ENCODE results near the gene TCIRG1.
"Not testable (repeated sequence)": the region's sequence is repeated elsewhere in the genome, so short reads cannot be mapped to it uniquely, and the experiment has no call there.

The TCIRG1 gene

GRCh38 chr11:68056317-68057285, 17.8 kb downstream of the TCIRG1 start:
- no peak for DNase-seq

DNA sequence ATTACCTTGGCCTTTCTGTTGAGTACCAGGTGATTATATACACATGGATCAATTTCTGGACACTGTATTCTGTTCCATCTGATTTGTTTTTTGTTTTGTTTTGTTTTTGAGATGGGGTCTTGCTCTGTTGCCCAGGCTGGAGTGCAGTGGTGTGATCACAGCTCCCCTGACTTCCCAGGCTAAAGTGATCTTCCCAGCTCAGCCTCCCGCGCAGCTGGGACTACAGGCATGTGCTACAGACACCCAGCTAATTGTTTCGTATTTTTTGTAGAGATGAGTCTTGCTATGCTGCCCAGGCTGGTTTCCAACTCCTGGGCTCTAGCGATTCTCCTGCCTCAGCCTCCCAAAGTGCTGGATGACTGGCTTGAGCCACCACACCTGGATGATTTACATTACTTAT, 19.0 kb downstream of the TCIRG1 start:
- DNase-seq: no peak

- no peak for DNase-seq
Observed at GRCh38 chr11:68061508-68061907, 22.7 kb downstream of the TCIRG1 start.

DNA sequence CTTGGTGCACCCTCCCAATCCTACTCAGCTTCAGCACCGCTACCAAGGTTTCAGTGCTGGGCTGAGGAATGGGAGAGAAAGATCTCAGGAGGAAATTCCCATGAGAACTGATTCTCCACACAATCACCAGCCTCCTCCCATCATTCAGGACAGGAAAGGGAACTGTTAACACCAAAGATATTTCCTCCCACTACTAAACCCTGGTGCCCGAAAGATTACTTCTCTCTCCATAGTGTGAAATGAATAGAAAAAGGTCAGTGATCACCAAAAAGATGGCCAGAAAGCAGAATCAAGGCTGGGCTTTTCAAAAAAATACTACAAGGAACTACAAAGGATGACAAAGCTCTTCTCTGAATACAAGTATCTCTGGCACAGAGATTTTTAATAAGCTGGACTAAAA, 26.1 kb downstream of the TCIRG1 start:
- no peak for DNase-seq

- no peak for DNase-seq
Observed at GRCh38 chr11:68065841-68066240, 27.0 kb downstream of the TCIRG1 start.

DNA sequence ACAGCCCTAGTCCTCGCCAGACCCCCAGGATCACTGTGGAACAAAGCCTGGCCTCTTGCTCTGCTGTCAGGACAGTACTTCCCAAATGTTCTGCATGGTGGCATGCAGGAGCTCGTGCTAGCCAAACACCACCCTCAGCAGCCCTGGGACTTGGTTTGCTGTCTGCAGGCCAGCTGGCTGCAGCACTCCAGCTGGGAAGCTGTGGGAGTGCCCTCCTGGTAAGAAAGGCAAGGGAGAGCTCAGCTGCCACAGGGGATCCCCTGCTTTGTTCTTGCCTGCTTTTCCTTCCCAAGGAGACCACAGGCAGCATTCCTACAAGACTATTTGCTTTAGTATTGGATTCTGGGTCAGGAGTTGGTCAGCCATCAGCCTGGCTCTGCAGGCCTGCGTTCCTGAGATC, 27.9 kb downstream of the TCIRG1 start:
- DNase-seq: no peak

DNA sequence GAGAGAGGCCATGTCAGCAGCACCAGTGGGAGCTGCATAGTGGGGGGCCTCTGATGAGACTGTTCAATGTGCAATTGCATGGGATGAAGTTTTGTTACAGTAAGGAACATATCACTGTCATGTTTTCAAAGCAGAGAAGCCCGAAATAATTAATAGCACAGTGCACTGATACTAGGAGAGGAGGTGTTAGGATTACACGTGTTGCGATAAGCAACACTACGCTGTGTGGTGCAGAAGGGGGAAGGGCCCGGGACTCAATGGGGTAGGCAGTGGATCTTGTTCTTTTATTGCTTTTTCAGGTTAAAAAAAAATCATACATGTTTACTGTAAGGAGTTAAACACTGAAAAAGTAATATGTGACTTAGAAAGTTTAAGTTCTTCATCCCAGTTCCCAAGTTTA, 29.2 kb downstream of the TCIRG1 start:
- no peak for DNase-seq

DNA sequence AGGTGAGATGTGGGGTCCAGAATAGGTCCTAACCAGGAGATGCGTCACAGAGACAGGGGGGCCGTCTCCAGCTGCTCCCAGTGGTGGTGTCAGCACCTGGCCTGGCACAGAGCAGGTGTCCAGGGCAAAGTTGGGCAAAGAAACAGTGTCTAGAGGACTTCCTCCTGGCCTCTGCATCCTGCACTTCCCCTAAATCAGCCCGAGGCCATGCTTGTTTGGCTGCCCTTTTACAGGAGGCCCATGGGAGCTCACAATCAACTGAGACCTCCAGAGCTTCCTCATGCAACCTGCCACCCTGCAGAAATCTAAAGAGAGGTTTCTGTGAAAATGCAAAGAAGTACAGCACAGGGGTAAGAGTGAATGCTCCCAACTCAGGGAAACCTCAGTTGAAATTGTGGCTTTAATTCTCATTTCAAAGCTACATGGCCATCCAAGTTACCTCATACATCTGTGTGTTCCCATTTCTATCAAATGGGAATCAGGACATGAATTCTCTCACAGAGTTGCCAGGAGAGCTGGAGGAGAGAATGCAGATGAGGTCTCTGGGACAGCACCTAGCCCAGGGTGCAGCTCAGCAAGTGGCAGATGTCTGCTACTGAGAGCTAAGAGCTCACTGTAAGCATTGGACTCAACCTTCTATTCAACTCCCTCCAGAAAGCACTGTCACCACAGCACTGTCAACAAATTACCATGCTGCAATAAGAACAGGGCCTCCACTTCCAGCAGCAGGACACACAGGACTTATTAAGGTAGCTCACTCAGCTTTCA, 32.6 kb downstream of the TCIRG1 start:
- DNase-seq: no peak

DNA sequence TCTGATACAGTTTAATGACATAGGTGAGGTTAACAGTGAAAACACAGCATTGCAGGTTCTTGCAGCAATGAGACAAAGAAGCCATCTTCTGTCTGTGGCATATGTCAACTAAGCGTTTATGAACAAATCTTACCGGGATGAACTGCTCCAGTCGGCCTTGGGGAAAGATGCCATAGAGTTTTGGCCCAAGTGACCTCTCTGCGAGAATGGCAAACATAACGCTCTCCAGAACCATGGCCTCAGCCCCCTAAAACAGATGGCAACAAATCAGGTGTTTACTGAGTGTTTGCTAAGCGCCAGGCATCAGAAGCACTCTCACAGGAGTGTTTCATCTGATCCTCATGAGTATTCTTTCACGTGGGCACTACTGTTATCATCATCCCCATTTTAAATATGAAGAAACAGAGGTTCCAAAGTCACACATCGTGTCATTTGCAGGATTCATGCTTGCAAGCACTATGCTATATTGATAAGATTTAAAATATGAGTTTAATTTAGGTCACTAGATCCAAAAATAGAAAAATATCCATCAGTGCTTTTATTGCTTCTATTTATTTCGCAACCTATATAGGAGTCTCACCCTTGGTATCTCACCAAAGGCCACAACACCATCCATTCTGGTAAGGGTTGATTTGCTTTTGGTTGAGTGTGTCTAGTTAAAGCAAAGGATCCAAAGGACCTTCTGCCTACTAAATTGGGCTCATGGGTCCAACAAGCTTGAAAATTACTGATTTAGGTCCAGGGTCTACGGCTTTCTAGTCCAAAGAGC, 35.9 kb downstream of the TCIRG1 start:
- DNase-seq: peak; percentile 14

GRCh38 chr11:68076371-68077042, 37.7 kb downstream of the TCIRG1 start:
- no peak for DNase-seq

DNA sequence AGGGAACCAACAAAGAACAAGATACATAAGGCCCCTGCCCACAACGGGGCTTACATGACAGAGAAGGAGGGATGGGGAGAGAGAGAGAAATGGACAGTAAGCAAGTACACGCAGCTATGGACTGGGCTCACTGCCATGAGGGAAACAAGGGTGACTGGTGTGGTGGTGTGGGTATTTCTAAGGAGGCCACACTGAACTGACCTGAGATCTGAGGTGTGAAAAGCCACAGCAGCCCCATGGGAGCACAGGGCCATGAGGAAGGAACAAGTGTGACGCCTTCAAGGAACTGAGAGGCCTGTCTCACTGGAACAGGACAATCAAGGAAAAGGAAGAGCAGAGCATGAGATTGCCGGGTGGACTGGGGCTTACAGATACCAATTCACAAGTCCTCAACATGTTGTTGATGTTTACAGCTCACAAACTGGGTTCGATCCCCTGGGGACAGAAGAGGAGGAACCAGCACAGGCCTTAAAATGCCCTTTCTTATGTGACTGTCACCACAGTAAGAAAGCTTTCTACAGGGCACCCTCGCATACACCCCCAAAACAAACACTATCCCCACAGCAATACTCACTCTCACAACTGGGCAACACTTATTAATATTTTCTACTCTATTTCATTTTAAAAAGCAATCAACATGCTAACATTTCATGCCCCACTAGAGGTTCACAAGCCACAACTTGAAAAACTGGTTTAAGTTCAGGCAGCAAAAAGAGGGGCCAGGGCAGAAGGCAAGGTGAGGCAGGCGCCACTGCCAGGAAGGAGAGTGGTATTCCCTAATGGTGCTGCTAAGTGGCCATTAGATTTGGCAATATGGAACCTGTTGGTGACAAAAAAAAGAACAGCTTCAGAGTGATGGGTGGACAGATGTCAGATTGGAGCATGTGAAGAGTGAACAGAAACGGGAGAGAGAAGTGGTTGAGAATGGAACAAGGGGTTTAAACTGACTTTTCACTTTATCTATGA, 39.1 kb downstream of the TCIRG1 start:
- DNase-seq: peak; percentile 11

DNA sequence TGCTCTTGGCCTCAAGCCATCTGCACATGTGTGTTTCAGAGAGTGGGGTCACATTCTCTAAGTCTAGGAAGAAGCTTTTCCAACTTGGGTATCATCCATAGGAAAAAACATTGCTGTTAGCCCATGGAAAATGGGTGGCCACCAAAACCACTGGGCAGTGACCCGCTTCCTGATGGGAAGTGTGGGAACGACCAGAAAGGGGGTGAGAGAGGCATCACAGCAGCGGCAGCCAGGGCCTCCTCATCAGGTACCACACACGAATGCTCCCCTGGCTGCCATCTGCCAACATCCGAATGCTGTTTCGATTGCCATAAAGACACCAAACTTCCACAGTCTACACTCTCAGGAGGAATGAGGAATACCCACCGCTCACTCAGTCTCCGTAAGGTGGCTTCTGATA, 42.0 kb downstream of the TCIRG1 start:
- no peak for DNase-seq

DNA sequence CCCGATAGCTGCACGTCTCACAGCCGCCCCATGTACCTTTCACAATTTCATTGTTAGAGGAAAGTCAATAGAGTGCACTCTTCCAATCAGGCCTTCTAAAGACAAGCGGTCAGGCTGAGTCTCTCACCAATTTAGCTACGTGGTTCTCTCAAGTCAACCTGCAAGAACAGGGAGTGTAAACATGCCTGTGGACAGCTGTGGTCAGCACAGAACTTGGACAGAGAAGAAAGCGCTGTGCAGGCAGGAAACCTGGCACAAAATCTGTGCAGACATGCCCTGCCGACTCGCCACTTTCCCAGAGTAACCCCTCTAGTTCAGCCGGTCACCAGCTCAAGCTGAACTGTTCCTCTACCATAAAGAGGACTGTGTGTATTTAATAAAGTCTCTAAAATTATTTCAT, 42.9 kb downstream of the TCIRG1 start:
- DNase-seq: no peak

DNA sequence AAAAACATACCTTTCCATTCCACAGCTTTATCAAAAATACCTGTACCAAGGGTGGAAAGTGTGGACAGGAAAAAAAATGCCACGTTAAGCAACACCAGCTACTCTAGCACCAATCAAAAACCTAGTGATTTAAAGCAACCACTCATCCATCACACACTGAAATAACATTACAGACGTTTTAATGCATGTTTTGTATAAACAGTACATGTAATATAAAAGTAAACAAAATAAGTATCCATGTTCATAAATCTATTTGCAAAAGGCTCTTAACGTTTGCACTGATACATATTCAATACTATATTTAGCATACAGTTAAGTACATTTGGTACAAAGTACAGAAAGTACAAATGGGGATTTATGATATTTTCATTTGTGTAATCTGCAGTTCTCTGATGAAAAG, 43.7 kb downstream of the TCIRG1 start:
- DNase-seq: no peak

- DNase-seq: no peak
Observed at GRCh38 chr11:68083517-68083916, 44.7 kb downstream of the TCIRG1 start.

- no peak for DNase-seq
Observed at GRCh38 chr11:68089679-68090078, 50.9 kb downstream of the TCIRG1 start.

GRCh38 chr11:68090287-68090686, 51.5 kb downstream of the TCIRG1 start:
- DNase-seq: no peak

- DNase-seq: no peak
Observed at GRCh38 chr11:68090706-68091105, 51.9 kb downstream of the TCIRG1 start.

GRCh38 chr11:68092411-68092810, 53.6 kb downstream of the TCIRG1 start:
- no peak for DNase-seq

GRCh38 chr11:68092946-68093345, 54.1 kb downstream of the TCIRG1 start:
- not testable (repeated sequence) for DNase-seq

DNA sequence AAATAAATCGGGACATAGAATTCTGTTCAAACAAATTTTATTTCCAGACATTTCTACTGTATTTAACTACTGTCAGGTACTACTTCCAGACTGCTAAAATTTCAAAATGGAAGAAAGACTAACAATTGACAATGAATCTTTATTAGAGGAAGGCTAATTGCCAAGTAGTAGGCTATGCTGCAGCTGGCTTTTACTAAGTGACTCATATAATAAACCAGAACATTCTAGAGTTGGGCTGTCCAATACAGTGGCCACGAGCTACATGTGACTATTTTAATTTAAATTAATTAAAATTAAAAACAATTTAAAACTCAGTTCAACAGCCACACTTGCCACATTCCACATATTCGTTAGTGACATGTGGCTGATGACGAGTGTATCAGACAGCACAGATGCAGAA, 54.7 kb downstream of the TCIRG1 start:
- DNase-seq: no peak
